H1 (cell line): ENCODE measurements around the gene PHETA1. TPM values are rescaled to one million over a fixed set of nuclear protein-coding genes. Genes with fewer than 3 reads are reported as not detected.

Source experiments
- CTCF ChIA-PET: fragments of 300-600 bp; sonication (Branson Sonifier 250); formaldehyde crosslinking; loops from one replicate; lab custom pipeline; 2021; ENCODE audit not compliant: partially characterized antibody; lab: Charles Lee
- POLR2A ChIA-PET: fragments of 300-600 bp; sonication (Branson Sonifier 250); formaldehyde crosslinking; loops from one replicate; lab custom pipeline; 2021; ENCODE audit warnings: inconsistent platforms; ENCODE audit not compliant: partially characterized antibody; lab: Charles Lee
- DNase-seq, 2 experiments: peaks; one replicate each; pipeline versions ENCODE4 v3.0.0 to v3.0.0-alpha.2; 2010 to 2022; ENCODE audit warnings: low spot score in 2 of 2, low read depth in 1 of 2, mixed read lengths in 1 of 2
- FAIRE-seq: peaks from 2 replicates; lab custom pipeline; 2011; peaks lifted over from hg19 to GRCh38; lab: Jason Lieb, UNC
- H2AFZ ChIP-seq: 2 replicates; pipeline ENCODE4 v1.8.1; 2012; ENCODE audit warnings: low read length, inconsistent platforms
- H2AK5ac ChIP-seq: 2 replicates; pipeline ENCODE4 v1.6.1; 2013; ENCODE audit warnings: low read depth, low read length
- H2BK120ac ChIP-seq: replicated peaks from 2 replicates; pipeline ENCODE3; 2013; ENCODE audit warnings: low read depth, low read length, inconsistent platforms
- H2BK12ac ChIP-seq: 2 replicates; pipeline ENCODE4 v1.6.1; 2013; ENCODE audit warnings: low read depth, low read length
- H2BK15ac ChIP-seq: 2 replicates; pipeline ENCODE4 v1.6.1; 2013; ENCODE audit warnings: low read length
- H2BK20ac ChIP-seq: 2 replicates; pipeline ENCODE4 v1.6.1; 2013; ENCODE audit warnings: low read length
- H2BK5ac ChIP-seq: 2 replicates; pipeline ENCODE4 v1.6.1; 2013; ENCODE audit warnings: low read depth, low read length
- H3K14ac ChIP-seq: 2 replicates; pipeline ENCODE4 v1.6.1; 2013; ENCODE audit warnings: inconsistent platforms; ENCODE audit not compliant: insufficient read length
- H3K18ac ChIP-seq: 2 replicates; pipeline ENCODE4 v1.6.1; 2013; ENCODE audit warnings: low read length; ENCODE audit errors: extremely low read depth
- H3K23ac ChIP-seq: 2 replicates; pipeline ENCODE4 v1.6.1; 2013; ENCODE audit warnings: inconsistent platforms; ENCODE audit not compliant: insufficient read length
- H3K23me2 ChIP-seq: 2 replicates; pipeline ENCODE4 v1.6.1; 2013; ENCODE audit warnings: low read depth, low read length
- H3K27ac ChIP-seq: 2 replicates; pipeline ENCODE4 v1.6.1; 2011; ENCODE audit warnings: low read depth, low read length, inconsistent platforms
- H3K27me3 ChIP-seq, 4 experiments: replicated peaks in 1 of 4; 1 replicate in 1 of 4; 2 replicates in 3 of 4; pipeline versions ENCODE4 v1.6.1 to v1.8.1; 2011 to 2013; ENCODE audit warnings: low read length in 3 of 4, mild to moderate bottlenecking in 3 of 4, inconsistent platforms in 2 of 4, mixed read lengths in 2 of 4, moderate library complexity in 1 of 4; ENCODE audit not compliant: control insufficient read depth in 3 of 4, insufficient read depth in 3 of 4; ENCODE audit errors: extremely low read depth in 1 of 4
- H3K36me3 ChIP-seq, 4 experiments: 2 replicates each; pipeline versions ENCODE4 v1.6.1 to v1.8.1; 2011 to 2013; ENCODE audit warnings: mild to moderate bottlenecking in 4 of 4, low read length in 3 of 4, moderate library complexity in 2 of 4, control low read depth in 1 of 4, inconsistent platforms in 1 of 4; ENCODE audit not compliant: insufficient read depth in 4 of 4, control insufficient read depth in 2 of 4
- H3K4ac ChIP-seq: replicated peaks from 2 replicates; pipeline ENCODE3; 2013; ENCODE audit warnings: low read length, low read depth, mixed read lengths, inconsistent platforms; ENCODE audit not compliant: insufficient read length
- H3K4me1 ChIP-seq, 4 experiments: replicated peaks in 1 of 4; 1 replicate in 1 of 4; 2 replicates in 3 of 4; pipeline versions ENCODE4 v1.6.1 to v1.8.1; 2011 to 2013; ENCODE audit warnings: low read length in 3 of 4, inconsistent platforms in 2 of 4, mixed read lengths in 1 of 4; ENCODE audit not compliant: insufficient read depth in 4 of 4, control insufficient read depth in 3 of 4
- H3K4me2 ChIP-seq, 2 experiments: 2 replicates each; pipeline versions ENCODE4 v1.6.1 to v1.8.1; 2011 to 2013; ENCODE audit warnings: low read depth in 2 of 2, low read length in 2 of 2, control low read depth in 1 of 2, inconsistent platforms in 1 of 2, mild to moderate bottlenecking in 1 of 2; ENCODE audit not compliant: insufficient read depth in 1 of 2
- H3K4me3 ChIP-seq, 4 experiments: fragments of 200-600, 300-600 bp in 1 of 4; sonication (generic), shearing (Covaris generic), sonication (Bioruptor Twin) in 1 of 4; 2 replicates each; pipeline versions ENCODE4 v1.5.1 to v1.8.1; 2011 to 2016; ENCODE audit warnings: low read length in 4 of 4, low read depth in 3 of 4, control low read depth in 2 of 4, inconsistent platforms in 2 of 4, mild to moderate bottlenecking in 2 of 4, mixed read lengths in 1 of 4, moderate library complexity in 1 of 4; ENCODE audit not compliant: insufficient read depth in 2 of 4; ENCODE audit errors: extremely low read depth in 1 of 4
- H3K56ac ChIP-seq: replicated peaks from 2 replicates; pipeline ENCODE3; 2013; ENCODE audit warnings: low read depth, mild to moderate bottlenecking, mixed read lengths, low read length, inconsistent platforms; ENCODE audit not compliant: insufficient read length
- H3K79me1 ChIP-seq: 2 replicates; pipeline ENCODE4 v1.6.1; 2013; ENCODE audit warnings: low read depth, low read length, control low read depth
- H3K79me2 ChIP-seq, 2 experiments: 2 replicates each; pipeline versions ENCODE4 v1.6.1 to v1.8.1; 2012 to 2013; ENCODE audit warnings: low read length in 2 of 2, mild to moderate bottlenecking in 2 of 2, inconsistent platforms in 1 of 2; ENCODE audit not compliant: insufficient read depth in 2 of 2, control insufficient read depth in 1 of 2
- H3K9ac ChIP-seq, 4 experiments: replicated peaks in 1 of 4; 1 replicate in 1 of 4; 2 replicates in 3 of 4; pipeline versions ENCODE4 v1.6.1 to v1.8.1; 2011 to 2013; ENCODE audit warnings: low read depth in 3 of 4, low read length in 3 of 4, control low read depth in 2 of 4, mild to moderate bottlenecking in 2 of 4, moderate library complexity in 2 of 4, inconsistent platforms in 1 of 4; ENCODE audit errors: extremely low read depth in 1 of 4
- H3K9me3 ChIP-seq, 2 experiments: 2 replicates each; pipeline versions ENCODE4 v1.6.1 to v1.8.1; 2012 to 2013; ENCODE audit warnings: mild to moderate bottlenecking in 2 of 2, moderate library complexity in 2 of 2, control low read depth in 1 of 2, inconsistent platforms in 1 of 2, low read depth in 1 of 2, low read length in 1 of 2, mixed read lengths in 1 of 2; ENCODE audit not compliant: insufficient read depth in 2 of 2
- H4K20me1 ChIP-seq, 2 experiments: replicated peaks in 1 of 2; 2 replicates each; pipeline versions ENCODE3 to v1.8.1; 2011 to 2013; ENCODE audit warnings: inconsistent platforms in 2 of 2, low read length in 2 of 2, mild to moderate bottlenecking in 1 of 2; ENCODE audit not compliant: insufficient read depth in 2 of 2, control insufficient read depth in 1 of 2
- H4K5ac ChIP-seq: 2 replicates; pipeline ENCODE4 v1.6.1; 2013; ENCODE audit warnings: low read length, low read depth, mixed read lengths, inconsistent platforms; ENCODE audit not compliant: insufficient read length
- H4K8ac ChIP-seq: 2 replicates; pipeline ENCODE4 v1.8.0; 2013; ENCODE audit warnings: mild to moderate bottlenecking, moderate library complexity, low read length, inconsistent platforms; ENCODE audit not compliant: insufficient read depth; ENCODE audit errors: extremely low read depth
- H4K91ac ChIP-seq: replicated peaks from 2 replicates; pipeline ENCODE3; 2013; ENCODE audit warnings: low read length, mixed read lengths, inconsistent platforms; ENCODE audit not compliant: insufficient read length
- ATF2 ChIP-seq: IDR thresholded peaks from 2 replicates; pipeline ENCODE4 v1.6.1; 2012; ENCODE audit warnings: low read length, inconsistent platforms
- BCL11A ChIP-seq, 2 experiments: IDR thresholded peaks; one replicate each; pipeline ENCODE4 v1.6.1; 2011; ENCODE audit warnings: low read depth in 2 of 2, low read length in 2 of 2, mild to moderate bottlenecking in 2 of 2
- BRCA1 ChIP-seq: IDR thresholded peaks from 2 replicates; pipeline ENCODE4 v1.6.1; 2012; ENCODE audit warnings: low read depth, low read length, improper control_type of control experiment
- CEBPB ChIP-seq: IDR thresholded peaks from 2 replicates; pipeline ENCODE4 v1.6.1; 2012; ENCODE audit warnings: low read depth, low read length
- CHD1 ChIP-seq: IDR thresholded peaks from 2 replicates; pipeline ENCODE4 v1.6.1; 2012; ENCODE audit warnings: low read depth, low read length, improper control_type of control experiment
- KDM4A ChIP-seq: IDR thresholded peaks from one replicate; pipeline ENCODE4 v1.7.1; 2012; ENCODE audit warnings: low read depth, mild to moderate bottlenecking, moderate library complexity, low read length, inconsistent platforms; ENCODE audit not compliant: severe bottlenecking
- MAX ChIP-seq: IDR thresholded peaks from 2 replicates; pipeline ENCODE4 v1.6.1; 2012; ENCODE audit warnings: inconsistent platforms
- POLR2A ChIP-seq, 2 experiments: IDR thresholded peaks; 1 replicate in 1 of 2; 2 replicates in 1 of 2; pipeline ENCODE4 v1.6.1; 2011; ENCODE audit warnings: low read depth in 2 of 2, low read length in 2 of 2, mild to moderate bottlenecking in 2 of 2; ENCODE audit errors: control extremely low read depth in 1 of 2
- POU5F1 ChIP-seq: IDR thresholded peaks from 2 replicates; pipeline ENCODE4 v1.6.1; 2011; ENCODE audit warnings: low read depth, mild to moderate bottlenecking, low read length, moderate library complexity
- SIX5 ChIP-seq: IDR thresholded peaks from 2 replicates; pipeline ENCODE4 v1.6.1; 2011; ENCODE audit warnings: mild to moderate bottlenecking, low read depth, low read length
- TCF12 ChIP-seq: IDR thresholded peaks from 2 replicates; pipeline ENCODE4 v1.6.1; 2011; ENCODE audit warnings: low read depth, mild to moderate bottlenecking, low read length
- ZNF274 ChIP-seq: IDR thresholded peaks from 2 replicates; pipeline ENCODE4 v1.7.0; 2012; ENCODE audit warnings: low read length, borderline replicate concordance; ENCODE audit errors: extremely low read depth
- WGBS, 2 experiments: shearing (Covaris generic) in 1 of 2; methylation state at CpG; one replicate each; pipeline versions ENCODE4 v1.1.6 to v1.1.7; 2013 to 2015; ENCODE audit warnings: low lambda C conversion rate in 2 of 2, mixed read lengths in 2 of 2, inconsistent platforms in 1 of 2, low coverage in 1 of 2, missing lambda C conversion rate in 1 of 2; ENCODE audit not compliant: insufficient replicate concordance in 2 of 2, insufficient coverage in 1 of 2, insufficient read length in 1 of 2; ENCODE audit errors: extremely low coverage in 1 of 2, missing lambda C conversion rate in 1 of 2; 5-methylcytosine and 5-hydroxymethylcytosine counted together
- polyA plus RNA-seq, 7 experiments: library from polyadenylated mRNA; depleted of rRNA in 3 of 7; stranded (reverse) in 5 of 7; unstranded in 2 of 7; fragments of >200 nt in 5 of 7; fragments of 200-250 nt in 2 of 7; gene quantifications; 1 replicate in 5 of 7; 2 replicates in 1 of 7; 4 replicates in 1 of 7; pipeline versions ENCODE4 v1.2.1 to v1.2.3, GENCODE V29; 2011 to 2013; ENCODE audit warnings: missing spikeins in 2 of 7, mixed read lengths in 2 of 7
- total RNA-seq: library from RNA; stranded (reverse); fragmentation: NEBNext Ultra II Directional; extraction: Animal tissue kit (Norgen Biotek cat#: 25700); gene quantifications from 2 replicates; pipeline ENCODE4 v1.2.1, GENCODE V29; 2021
- TF ChIP-seq, protein P1 (sequence below): IDR thresholded peaks from 2 replicates; pipeline ENCODE4 v1.6.1; 2011; ENCODE audit warnings: low read depth, mild to moderate bottlenecking, low read length; ENCODE audit not compliant: insufficient read depth

PHETA1 gene
- total and polyA plus RNA-seq, 2 of the 8 experiments (the other 6 are each of a cell fraction or from before 2014, with no cell fraction given), result 5.2 to 12.3 TPM

DNA sequence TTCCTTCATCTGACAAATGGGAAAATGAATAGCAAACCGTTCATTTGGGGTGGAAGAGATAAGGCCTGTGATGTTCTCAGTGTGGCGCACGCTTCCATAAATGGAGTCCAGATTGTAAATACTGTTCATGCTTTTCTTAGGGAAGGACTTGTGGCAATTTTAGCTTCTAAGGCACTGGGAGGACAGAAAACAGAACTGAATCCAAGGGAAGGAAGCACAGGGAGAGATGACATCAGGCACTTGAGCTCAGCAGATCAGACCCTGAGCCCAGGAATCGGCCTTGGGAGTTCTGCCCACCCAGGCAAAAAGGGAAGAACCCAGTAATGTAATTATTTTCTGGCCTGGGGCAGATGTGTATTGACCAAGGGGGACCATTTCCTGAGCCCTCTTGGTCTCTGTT is 29.6 kb upstream of the PHETA1 start:
- no peak overlapping the region for H4K5ac ChIP-seq
- no peak overlapping the region for H2BK5ac ChIP-seq
- DNase-seq (no peak), FAIRE-seq (no peak)
- H3K14ac ChIP-seq, result no peak overlapping the region
- H3K9me3 ChIP-seq, result no peaks in the 10 kb centered on the region
- H2BK20ac ChIP-seq, result no peak overlapping the region
- no peak overlapping the region for H3K4me3 ChIP-seq
- no peak overlapping the region for H4K8ac ChIP-seq
- no peak overlapping the region for H3K23ac ChIP-seq
- H3K4me2 ChIP-seq, result no peak overlapping the region
- H3K79me2 ChIP-seq, result no peaks in the 10 kb centered on the region
- H3K27ac ChIP-seq, result no peak overlapping the region
- H3K36me3 ChIP-seq, result no peaks in the 10 kb centered on the region
- no peak overlapping the region for H3K56ac ChIP-seq
- WGBS, 2 experiments, result 90% methylated on average over 4 of the region's 4 CpGs; no CpG with 5 or more reads in 1 of the 2 experiments
- no peak overlapping the region for H2AK5ac ChIP-seq
- H2BK120ac ChIP-seq, result no peak overlapping the region
- H3K27me3 ChIP-seq, result no peaks in the 10 kb centered on the region
- no peak overlapping the region for H3K4ac ChIP-seq
- no peaks in the 10 kb centered on the region for H3K79me1 ChIP-seq
- CTCF ChIA-PET, result interaction anchor here (0.6 to 22.8 kb wide), 19 partner anchors 11 to 414 kb away, joined by 3 to 838 read pairs (median 4); no protein-coding TSS in a partner anchor
- H4K91ac ChIP-seq, result no peak overlapping the region
- no peaks in the 10 kb centered on the region for H3K23me2 ChIP-seq
- H4K20me1 ChIP-seq, result no peaks in the 10 kb centered on the region
- H2AFZ ChIP-seq, result no peak overlapping the region
- H3K4me1 ChIP-seq, result peaks cover 0 to 6% (median 2%) of the 10 kb centered on the region in 4 experiments; a peak in 4 of 7 replicates
- POLR2A ChIA-PET, result interaction anchor here (0.6 to 2.0 kb wide), 5 partner anchors 10 to 409 kb away, joined by 3 to 7 read pairs (median 3); no protein-coding TSS in a partner anchor
- no peak overlapping the region for H3K9ac ChIP-seq
- H2BK12ac ChIP-seq, result no peak overlapping the region
- H2BK15ac ChIP-seq, result no peak overlapping the region
- H3K18ac ChIP-seq, result no peak overlapping the region
- TF ChIP-seq CEBPB (no peak), MAX (no peak), TCF12 (no peak), ATF2 (no peak), ZNF274 (no peak), POU5F1 (no peak), POLR2A (IDR thresholded peaks at IDR 0.05; ENCODE audit: control extremely low read depth in 1 of 2, low read depth in 2 of 2, low read length in 2 of 2) (no peak), SIX5 (no peak), CHD1 (no peak), BCL11A (IDR thresholded peaks at IDR 0.05; ENCODE audit: low read depth in 2 of 2, low read length in 2 of 2) (no peak), KDM4A (no peak), BRCA1 (no peak)
- TF ChIP-seq, protein P1, sequence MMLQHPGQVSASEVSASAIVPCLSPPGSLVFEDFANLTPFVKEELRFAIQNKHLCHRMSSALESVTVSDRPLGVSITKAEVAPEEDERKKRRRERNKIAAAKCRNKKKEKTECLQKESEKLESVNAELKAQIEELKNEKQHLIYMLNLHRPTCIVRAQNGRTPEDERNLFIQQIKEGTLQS, result no peak
